Ovary (tissue), 3 donors: ENCODE measurements around the gene ABCC11.

Source experiments
- CTCF ChIP-seq, 3 donors: fragments of 450-650 bp in 2 of 3; fragments of 200-600 bp in 1 of 3; IDR thresholded peaks; one replicate each; pipeline versions ENCODE4 v1.5.1 to v1.8.0; 2016 to 2022; ENCODE audit warnings: antibody characterized with exemption in 3 of 3, mild to moderate bottlenecking in 1 of 3
- EP300 ChIP-seq: sonication (generic); formaldehyde crosslinking; IDR thresholded peaks from one replicate; pipeline ENCODE4 v1.6.1; 2017; ENCODE audit warnings: antibody characterized with exemption
- POLR2A ChIP-seq: fragments of 450-650 bp; IDR thresholded peaks from one replicate; pipeline ENCODE4 v1.6.1; 2017; ENCODE audit warnings: antibody characterized with exemption, mild to moderate bottlenecking, moderate library complexity
- donor health status: DM: no; HTN: no; CAD: no.

GRCh38 chr16:48133455-48134211 lies 113.7 kb downstream of the ABCC11 start:
- TF ChIP-seq CTCF (IDR thresholded peaks at IDR 0.05) (no peak), POLR2A (no peak), EP300 (no peak)
